22Rv1 (cell line): Measurements from ENCODE around the gene DDX23.

ENCODE experiments used
- ZFX ChIP-seq: fragments of 450-650 bp; IDR thresholded peaks from 2 replicates; pipeline ENCODE4 v1.6.1; 2017; ENCODE audit warnings: antibody characterized with exemption, borderline replicate concordance
- TF ChIP-seq, protein P1 (sequence below): fragments of 450-650 bp; IDR thresholded peaks from 2 replicates; pipeline ENCODE4 v1.5.1; 2017; ENCODE audit warnings: mild to moderate bottlenecking

DNA sequence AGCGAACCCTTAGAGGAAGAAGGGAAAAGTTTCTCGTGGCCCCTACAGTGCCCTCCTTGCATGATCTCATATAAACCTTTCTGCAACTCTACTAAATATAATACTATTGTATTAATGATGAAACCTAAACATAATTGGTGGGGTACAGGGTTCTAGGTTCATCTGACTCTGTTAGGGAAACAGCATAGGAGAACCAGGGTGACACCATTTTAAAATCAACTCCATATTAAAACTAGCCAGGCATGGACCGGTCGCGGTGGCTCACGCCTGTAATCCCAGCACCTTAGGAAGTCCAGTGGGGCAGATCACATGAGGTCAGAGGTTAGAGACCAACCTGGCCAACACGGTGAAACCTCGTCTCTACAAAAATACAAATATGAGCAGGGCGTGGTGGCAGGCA lies 28.7 kb upstream of the DDX23 start:
- TF ChIP-seq, protein P1, sequence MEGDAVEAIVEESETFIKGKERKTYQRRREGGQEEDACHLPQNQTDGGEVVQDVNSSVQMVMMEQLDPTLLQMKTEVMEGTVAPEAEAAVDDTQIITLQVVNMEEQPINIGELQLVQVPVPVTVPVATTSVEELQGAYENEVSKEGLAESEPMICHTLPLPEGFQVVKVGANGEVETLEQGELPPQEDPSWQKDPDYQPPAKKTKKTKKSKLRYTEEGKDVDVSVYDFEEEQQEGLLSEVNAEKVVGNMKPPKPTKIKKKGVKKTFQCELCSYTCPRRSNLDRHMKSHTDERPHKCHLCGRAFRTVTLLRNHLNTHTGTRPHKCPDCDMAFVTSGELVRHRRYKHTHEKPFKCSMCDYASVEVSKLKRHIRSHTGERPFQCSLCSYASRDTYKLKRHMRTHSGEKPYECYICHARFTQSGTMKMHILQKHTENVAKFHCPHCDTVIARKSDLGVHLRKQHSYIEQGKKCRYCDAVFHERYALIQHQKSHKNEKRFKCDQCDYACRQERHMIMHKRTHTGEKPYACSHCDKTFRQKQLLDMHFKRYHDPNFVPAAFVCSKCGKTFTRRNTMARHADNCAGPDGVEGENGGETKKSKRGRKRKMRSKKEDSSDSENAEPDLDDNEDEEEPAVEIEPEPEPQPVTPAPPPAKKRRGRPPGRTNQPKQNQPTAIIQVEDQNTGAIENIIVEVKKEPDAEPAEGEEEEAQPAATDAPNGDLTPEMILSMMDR = no peak
- TF ChIP-seq ZFX = no peak
